GM18507 (cell line): ENCODE results near the gene ISCA1.
A peak's percentile ranks its signal among the peaks of the same experiment; 100 is the strongest.

ENCODE experiments used
- DNase-seq: peaks from one replicate; pipeline ENCODE4 v3.0.0; 2011; ENCODE audit warnings: low read depth; ENCODE audit not compliant: insufficient read length; ENCODE audit errors: extremely low spot score
- FAIRE-seq: peaks from 2 replicates; lab custom pipeline; 2011; peaks lifted over from hg19 to GRCh38; lab: Jason Lieb, UNC

ISCA1 gene

GRCh38 chr9:86248746-86249145 is 33.6 kb downstream of the ISCA1 start:
- no peak for DNase-seq
- no peak for FAIRE-seq

GRCh38 chr9:86246752-86247161 is 35.6 kb downstream of the ISCA1 start:
- DNase-seq (peak; percentile 32), FAIRE-seq (peak; percentile 86)

- no peak for DNase-seq
- no peak for FAIRE-seq
Observed at GRCh38 chr9:86242071-86242470, 40.3 kb downstream of the ISCA1 start.

- FAIRE-seq, result no peak
- no peak for DNase-seq
Observed at GRCh38 chr9:86241216-86241615, 41.1 kb downstream of the ISCA1 start.

- FAIRE-seq (no peak), DNase-seq (no peak)
Observed at GRCh38 chr9:86238861-86239770, 43.2 kb downstream of the ISCA1 start.

- FAIRE-seq, result no peak
- DNase-seq, result no peak
Observed at GRCh38 chr9:86230858-86231257, 51.5 kb downstream of the ISCA1 start.

GRCh38 chr9:86222667-86223066 is 59.7 kb downstream of the ISCA1 start:
- FAIRE-seq, result no peak
- no peak for DNase-seq

- FAIRE-seq (no peak), DNase-seq (no peak)
Observed at GRCh38 chr9:86219606-86220005, 62.7 kb downstream of the ISCA1 start.

- FAIRE-seq (no peak), DNase-seq (no peak)
Observed at GRCh38 chr9:86217076-86217755, 65.1 kb downstream of the ISCA1 start.
